Stimulated activated naive CD4-positive, alpha-beta T cell (primary cell): Measurements from ENCODE around the gene CCDC116.

Experiments
- DNase-seq, 6 experiments: peaks; one replicate each; lab custom pipeline; 2025; lab: John Stamatoyannopoulos, UW

CCDC116 gene

DNA sequence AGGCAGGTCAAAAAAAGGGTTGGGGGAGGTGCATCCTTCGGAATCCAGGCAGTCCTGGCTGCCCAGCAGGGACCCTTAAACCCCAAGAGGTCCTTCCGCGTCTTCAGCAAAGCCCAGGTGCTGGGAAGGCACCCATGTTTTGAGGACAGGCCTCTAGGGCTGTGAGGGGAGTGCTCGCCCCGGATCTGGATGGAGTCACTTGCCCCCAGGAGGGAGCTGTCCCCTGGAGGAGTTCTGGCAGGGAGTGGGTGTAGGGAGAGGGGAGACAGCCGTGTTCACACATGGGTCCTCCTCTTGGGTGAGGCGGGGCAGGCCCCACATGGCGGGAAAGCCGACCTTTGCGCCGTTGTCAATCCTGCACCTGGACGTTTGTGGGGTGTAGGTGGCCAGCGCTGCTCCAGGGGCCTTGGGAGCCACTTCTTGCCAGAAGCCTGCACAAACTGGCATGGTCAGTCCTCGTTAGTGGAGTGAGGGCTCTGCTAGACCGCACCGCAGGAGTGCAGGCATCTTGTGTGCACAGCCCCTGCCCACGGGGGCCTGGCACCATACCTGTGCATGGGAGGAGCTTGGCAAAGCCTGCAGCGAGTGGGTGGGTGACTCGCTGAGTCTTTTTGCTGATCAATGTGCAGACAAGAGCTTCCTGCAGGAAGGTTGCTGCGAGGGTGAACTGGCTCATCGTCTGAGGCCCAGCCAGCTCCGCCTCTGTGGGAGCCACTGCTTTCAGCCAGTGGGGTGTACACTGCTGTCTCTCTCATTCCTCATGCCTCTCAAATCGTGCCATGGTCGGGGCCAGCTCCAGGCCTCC lies 49.2 kb downstream of the CCDC116 start:
- no peak for DNase-seq

DNA sequence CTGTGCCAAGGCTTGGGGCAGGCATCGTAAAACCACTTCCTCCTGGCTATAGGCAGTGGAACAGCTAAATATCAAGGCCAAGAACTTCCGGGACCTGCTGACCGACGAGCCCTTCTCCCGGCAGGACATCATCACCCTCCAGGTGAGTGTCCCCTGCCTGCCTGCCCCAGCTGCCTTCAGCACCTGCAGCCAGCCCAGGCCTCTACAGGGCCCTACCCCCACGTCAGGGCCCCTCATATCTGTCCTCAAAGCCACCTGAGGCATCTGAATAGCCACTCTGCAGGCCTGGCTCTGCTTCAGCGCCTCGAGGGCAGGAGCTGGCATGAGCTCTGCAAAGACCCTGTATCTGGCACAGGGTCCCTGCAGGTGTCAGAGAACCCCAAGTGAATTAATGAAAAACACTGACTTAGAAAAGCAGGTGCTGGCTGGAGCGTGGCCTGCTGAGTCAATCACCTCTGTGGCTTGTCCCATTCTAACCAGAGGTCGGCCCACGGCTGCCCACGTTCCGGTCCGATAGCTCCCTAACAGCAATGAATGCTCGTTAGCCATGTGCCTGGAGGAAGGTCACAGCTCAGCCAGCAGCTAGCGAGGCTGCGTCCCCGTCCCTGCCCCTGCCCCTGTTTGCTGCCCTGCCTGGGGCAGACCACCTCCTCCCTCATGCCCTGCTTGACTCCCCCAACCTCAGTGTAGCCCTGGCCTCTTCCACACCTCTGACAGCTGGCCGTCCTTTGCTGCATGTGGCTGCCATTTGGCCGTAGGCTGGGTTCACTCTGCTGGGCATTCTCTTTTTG lies 50.0 kb downstream of the CCDC116 start:
- DNase-seq: no peak

DNA sequence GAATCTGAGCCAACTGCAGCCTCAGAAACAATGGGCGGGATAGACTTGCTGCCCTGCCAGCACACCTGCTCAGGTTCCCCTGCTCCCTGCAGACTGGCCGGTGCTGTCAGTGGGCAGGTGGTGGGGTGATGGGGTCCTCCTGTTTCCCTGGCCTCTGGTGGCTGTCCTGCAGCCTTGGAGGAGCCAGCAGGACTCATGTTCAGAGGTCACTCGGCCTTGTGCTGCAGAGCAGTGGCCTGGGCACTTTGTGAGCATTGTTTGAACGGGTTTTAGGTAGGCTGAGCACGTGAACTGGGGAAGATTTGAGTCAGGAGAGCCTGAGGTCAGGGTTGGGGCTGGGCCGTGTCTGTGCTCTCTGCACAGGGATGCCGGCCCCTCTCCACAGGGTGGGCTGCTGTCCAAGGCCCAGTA lies 50.8 kb downstream of the CCDC116 start:
- no peak for DNase-seq

DNA sequence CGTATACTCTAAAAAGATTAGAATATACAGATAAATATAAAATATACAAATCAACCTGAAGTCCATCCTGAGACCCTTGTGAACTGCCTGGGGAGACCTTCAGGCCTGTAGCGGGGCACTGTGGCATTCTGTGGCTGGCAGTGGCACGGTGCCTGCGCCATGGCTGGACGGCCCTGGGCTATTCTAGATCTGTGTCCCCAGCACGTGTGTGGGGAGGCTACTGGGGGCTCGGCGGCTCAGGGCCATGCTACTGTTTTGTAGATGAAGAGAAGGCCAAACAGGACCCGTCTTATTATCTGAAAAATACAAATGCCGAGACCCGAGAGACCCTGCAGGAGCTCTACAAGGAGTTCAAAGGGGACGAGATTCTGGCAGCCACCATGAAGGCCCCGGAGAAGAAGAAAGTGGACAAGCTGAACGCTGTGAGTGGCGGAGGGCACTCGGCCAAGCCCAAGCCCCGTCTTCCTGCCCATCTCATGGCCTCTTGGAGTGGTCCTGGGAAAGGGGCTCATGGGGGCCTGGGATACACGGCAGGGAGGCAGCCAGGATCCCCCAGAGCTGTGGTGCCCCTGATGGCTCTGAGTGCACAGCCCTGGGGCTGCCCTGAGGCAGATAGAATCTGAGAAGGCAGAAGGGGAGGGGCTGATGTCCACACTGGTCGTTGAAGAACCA lies 52.1 kb downstream of the CCDC116 start:
- no peak for DNase-seq

DNA sequence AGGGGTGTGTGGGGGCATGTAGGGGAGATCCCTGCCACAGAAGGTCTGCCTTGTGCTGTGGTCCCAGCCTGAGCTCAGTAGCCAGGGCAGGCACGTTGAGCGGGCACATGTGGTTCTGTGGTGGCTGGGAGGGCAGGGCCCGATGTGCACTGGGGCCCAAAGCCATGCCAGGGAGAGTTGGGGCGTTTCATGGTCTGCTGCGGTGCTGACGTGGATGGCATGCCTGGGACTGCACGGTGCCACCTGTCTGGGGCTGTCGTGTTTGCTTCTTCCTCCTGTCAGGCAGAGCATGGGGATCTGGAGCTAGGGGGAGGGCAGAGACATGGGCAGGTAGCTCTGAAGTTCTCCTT lies 52.6 kb downstream of the CCDC116 start:
- no peak for DNase-seq

DNA sequence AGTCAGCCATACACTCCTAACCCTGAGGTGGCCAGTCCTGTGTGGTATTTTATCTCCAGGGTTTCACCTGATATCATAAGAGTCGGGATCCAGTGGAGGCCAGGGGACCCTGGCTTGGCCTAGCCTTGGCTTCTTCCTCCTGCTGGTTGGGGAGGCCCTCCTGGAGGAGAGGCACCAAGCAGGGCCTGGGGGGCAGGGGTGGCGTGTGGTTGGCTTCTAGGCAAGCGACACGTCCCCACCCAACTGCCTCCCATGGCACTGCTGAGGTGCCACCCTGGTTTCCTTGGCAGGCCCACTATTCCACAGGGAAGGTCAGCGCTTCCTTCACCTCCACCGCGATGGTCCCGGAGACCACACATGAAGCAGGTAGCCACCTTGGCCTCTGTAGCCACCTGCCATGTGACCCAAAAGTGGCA lies 53.6 kb downstream of the CCDC116 start:
- DNase-seq: no peak
